Effector memory CD4-positive, alpha-beta T cell (primary cell): ENCODE data around the gene PCBP4.
"Not testable (repeated sequence)": the region's sequence is repeated elsewhere in the genome, so short reads cannot be mapped to it uniquely, and the experiment has no call there.

Experiments
- DNase-seq, 3 donors: peaks; one replicate each; pipeline ENCODE4 v3.0.0-alpha.2; 2020
- H3K27ac ChIP-seq: 2 replicates; pipeline ENCODE4 v1.7.0; 2013; ENCODE audit warnings: mild to moderate bottlenecking, low read length, moderate library complexity; ENCODE audit not compliant: insufficient read depth, poor library complexity, severe bottlenecking
- H3K27me3 ChIP-seq: replicated peaks from 2 replicates; pipeline ENCODE4 v1.7.0; 2013; ENCODE audit warnings: mild to moderate bottlenecking, low read length; ENCODE audit not compliant: insufficient read depth, control insufficient read depth, poor library complexity, severe bottlenecking
- H3K36me3 ChIP-seq: 2 replicates; pipeline ENCODE4 v1.7.0; 2013; ENCODE audit warnings: mild to moderate bottlenecking, low read length, moderate library complexity; ENCODE audit not compliant: control insufficient read depth, insufficient read depth
- H3K4me1 ChIP-seq: 2 replicates; pipeline ENCODE4 v1.7.0; 2013; ENCODE audit warnings: low read length, mild to moderate bottlenecking; ENCODE audit not compliant: control insufficient read depth, insufficient read depth, poor library complexity, severe bottlenecking
- H3K4me3 ChIP-seq: 2 replicates; pipeline ENCODE4 v1.7.0; 2013; ENCODE audit warnings: low read length, low read depth, mild to moderate bottlenecking; ENCODE audit not compliant: insufficient read depth, poor library complexity, severe bottlenecking
- H3K9me3 ChIP-seq: 2 replicates; pipeline ENCODE4 v1.7.0; 2013; ENCODE audit warnings: mild to moderate bottlenecking, low read length, moderate library complexity; ENCODE audit not compliant: control insufficient read depth

The PCBP4 gene

DNA sequence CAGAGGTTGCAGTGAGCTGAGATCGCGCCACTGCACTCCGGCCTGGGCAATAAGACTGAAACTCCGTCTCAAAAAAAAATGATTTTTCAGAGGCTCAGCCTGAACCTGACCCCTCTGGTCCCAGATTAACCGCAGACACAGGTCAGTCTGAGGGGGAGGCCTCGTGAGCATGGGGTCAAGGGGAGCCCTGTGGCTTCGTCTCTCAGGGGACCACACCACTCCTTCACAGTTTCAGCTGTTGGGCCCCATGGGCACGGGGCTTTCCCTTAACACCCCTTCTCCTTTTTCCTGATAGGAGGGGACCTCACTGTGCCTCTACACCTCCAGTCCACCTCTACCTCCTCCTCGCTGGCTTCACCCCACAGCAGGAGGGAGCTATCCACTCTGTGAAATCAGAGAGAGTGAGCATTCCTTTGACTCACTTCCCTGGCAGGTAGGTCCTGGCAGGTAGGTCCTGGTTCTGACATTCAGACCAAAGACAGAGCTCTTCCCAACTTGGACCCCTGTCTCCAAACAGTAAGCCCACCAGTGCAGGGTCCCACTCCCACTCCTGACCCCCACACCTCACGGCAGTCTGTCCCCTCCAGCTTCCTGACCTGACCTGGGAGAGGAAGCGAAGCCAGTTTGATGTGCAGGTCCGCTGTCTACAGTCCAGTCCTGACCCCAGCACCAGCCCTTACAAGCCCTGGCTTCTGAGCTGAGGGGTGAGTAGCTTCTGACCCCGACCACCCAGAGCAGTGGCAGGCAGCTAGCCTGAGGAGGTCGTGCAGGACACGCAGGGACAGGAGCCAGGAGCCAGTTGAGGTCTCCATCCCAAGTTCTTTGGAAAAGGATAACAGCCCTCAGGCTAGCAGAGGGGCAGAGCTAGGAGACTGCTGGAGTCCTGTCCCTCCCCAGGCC is 34.5 kb downstream of the PCBP4 start:
- no peaks in the 10 kb centered on the region for H3K9me3 ChIP-seq
- H3K36me3 ChIP-seq: peaks cover 52% of the 10 kb centered on the region
- no peaks in the 10 kb centered on the region for H3K27me3 ChIP-seq
- no peak overlapping the region for H3K27ac ChIP-seq
- no peak for DNase-seq
- no peak overlapping the region for H3K4me3 ChIP-seq
- H3K4me1 ChIP-seq: no peaks in the 10 kb centered on the region

DNA sequence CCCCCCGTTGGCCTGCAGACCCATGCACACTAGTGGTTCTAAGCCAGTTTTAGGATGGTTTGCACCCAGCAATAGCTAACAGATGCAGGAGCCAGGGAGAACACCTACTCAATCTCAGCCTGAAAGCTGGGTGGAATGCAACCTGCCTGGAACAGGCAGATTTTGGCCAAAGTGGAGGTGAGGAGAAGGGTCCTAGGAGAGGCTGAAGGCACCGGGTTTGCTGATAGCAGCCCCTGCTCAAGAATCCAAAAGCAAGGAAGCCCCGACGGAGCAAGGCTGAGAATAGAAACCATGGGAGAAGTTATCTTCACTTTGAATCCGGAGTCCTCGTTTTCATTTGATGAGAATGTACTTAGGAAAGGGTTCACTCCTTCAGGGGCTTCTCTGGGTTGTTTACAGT is 35.5 kb downstream of the PCBP4 start:
- Histone ChIP-seq H3K27me3 (no peaks in the 10 kb centered on the region), H3K4me3 (no peak overlapping the region), H3K27ac (no peak overlapping the region), H3K4me1 (no peaks in the 10 kb centered on the region), H3K9me3 (no peaks in the 10 kb centered on the region), H3K36me3 (peaks cover 42% of the 10 kb centered on the region)
- no peak for DNase-seq

DNA sequence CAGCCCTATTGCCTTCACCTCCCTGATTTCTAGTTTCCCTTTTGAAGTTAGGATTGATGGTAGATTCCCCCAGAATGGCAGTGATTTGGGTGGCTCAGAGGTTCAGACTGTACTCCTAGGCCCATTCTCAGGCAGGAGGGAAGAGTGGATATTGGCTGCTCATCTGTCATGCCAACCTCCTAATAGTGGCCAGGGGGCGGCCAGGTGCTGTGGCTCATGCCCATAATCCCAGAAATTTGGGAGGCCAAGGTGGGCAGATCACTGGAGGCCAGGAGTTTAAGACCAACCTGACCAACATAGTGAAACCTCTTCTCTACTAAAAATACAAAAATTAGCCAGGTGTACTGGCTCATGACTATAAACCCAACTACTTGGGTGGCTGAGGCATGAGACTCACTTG is 36.8 kb downstream of the PCBP4 start:
- no peak for DNase-seq

GRCh38 chr3:51929420-51930003 is 37.7 kb downstream of the PCBP4 start:
- H3K36me3 ChIP-seq: peaks cover 20% of the 10 kb centered on the region
- no peaks in the 10 kb centered on the region for H3K4me1 ChIP-seq

More for the DNA sequence above, 36.8 kb downstream of the PCBP4 start:
- Histone ChIP-seq H3K27ac (no peak overlapping the region), H3K36me3 (peaks cover 29% of the 10 kb centered on the region), H3K27me3 (no peaks in the 10 kb centered on the region), H3K4me1 (no peaks in the 10 kb centered on the region), H3K4me3 (no peak overlapping the region), H3K9me3 (no peaks in the 10 kb centered on the region)

GRCh38 chr3:51928981-51929380 is 38.3 kb downstream of the PCBP4 start:
- H3K4me3 ChIP-seq, H3K4me1 ChIP-seq, H3K27me3 ChIP-seq, H3K9me3 ChIP-seq, H3K27ac ChIP-seq, DNase-seq: not testable (repeated sequence)
- H3K36me3 ChIP-seq: peaks cover 15% of the 10 kb centered on the region

More at GRCh38 chr3:51929420-51930003, 37.7 kb downstream of the PCBP4 start:
- no peak for DNase-seq
- H3K27me3 ChIP-seq: no peaks in the 10 kb centered on the region
- H3K27ac ChIP-seq: no peak overlapping the region
- no peaks in the 10 kb centered on the region for H3K9me3 ChIP-seq
- no peak overlapping the region for H3K4me3 ChIP-seq

DNA sequence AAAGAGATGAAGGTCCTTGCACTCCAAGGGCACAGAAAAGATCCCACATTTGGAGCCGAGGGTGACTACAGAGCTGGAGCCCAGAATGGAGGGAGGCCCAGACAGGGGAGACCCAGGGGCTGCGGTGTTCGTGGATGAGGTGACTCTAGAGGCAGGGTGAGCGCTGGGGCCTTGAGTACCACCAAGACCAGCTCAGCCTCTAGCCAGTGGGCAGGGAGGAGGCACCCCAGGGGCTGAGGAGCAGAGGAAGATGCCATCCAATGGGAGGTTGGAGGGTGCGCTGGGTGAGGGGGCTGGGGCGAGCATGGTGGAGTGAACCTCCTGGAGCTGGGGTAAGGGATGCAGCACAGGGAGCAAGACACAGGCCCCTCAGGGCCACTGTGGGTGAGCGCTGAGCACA is 38.8 kb downstream of the PCBP4 start:
- Histone ChIP-seq H3K27ac (no peak overlapping the region), H3K9me3 (no peaks in the 10 kb centered on the region), H3K27me3 (no peaks in the 10 kb centered on the region), H3K4me1 (no peaks in the 10 kb centered on the region), H3K36me3 (peaks cover 9% of the 10 kb centered on the region), H3K4me3 (no peak overlapping the region)
- DNase-seq: no peak

DNA sequence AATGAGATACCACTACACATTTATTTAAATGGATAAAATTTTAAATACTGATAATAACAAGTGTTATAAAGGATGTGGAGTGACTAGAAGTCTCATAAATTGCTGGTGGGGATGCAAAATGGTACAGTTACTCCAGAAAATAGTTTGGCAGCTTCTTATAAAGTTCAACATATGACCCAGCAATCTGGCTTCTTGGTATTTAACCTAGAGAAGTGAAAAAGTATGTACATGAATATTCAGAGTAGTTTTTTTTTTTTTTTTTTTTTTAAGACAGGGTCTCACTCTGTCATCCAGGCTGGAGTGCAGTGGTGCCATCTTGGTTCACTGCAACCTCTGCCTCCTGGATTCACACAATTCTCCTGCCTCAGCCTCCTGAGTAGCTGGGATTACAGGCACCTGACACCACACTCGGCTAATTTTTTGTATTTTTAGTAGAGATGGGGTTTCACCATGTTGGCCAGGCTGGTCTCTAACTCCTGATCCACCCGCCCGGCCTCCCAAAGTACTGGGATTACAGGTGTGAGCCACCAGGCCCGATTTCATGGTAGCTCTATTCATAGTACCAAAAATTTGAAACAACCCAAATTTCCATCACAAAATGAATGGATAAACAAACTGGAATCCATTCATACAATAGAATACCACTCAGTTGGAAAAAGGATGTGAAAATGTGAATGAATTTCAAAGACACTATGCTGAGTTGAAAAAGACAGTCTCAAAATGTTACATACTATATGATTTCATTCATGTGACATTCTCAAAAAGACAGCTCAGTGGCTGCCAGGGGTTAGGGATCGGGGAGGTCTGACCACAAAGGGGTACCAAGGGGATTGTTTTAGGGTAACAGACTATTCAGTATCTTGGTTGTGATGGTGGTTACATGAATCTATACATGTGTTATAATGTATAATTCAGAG is 39.9 kb downstream of the PCBP4 start:
- H3K36me3 ChIP-seq: no peaks in the 10 kb centered on the region
- no peak overlapping the region for H3K4me3 ChIP-seq
- DNase-seq: no peak
- no peaks in the 10 kb centered on the region for H3K4me1 ChIP-seq
- H3K27ac ChIP-seq: no peak overlapping the region
- no peaks in the 10 kb centered on the region for H3K9me3 ChIP-seq
- no peaks in the 10 kb centered on the region for H3K27me3 ChIP-seq

DNA sequence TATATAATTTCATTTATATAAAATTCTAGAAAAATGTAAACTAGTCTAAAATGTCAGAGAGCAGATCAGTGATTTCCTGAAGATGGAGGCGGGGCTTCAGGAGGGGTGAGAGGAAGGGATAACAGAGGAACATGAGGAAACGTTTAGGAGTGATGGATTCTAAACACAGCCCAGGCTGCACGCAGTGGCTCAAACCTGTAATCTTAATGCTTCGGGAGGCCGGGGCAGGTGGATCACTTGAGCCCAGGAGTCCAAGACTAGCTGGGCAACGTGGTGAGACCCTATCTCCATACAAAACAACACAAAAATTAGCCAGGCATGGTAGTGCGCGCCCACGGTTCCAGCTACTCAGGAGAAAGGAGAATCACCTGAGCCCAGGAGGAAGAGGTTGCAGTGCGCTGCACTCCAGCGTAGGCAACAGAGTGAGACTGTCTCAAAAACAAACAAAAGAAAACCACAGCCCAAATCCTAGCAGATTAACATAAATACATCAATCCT is 46.1 kb downstream of the PCBP4 start:
- Histone ChIP-seq H3K9me3 (no peaks in the 10 kb centered on the region), H3K4me3 (no peak overlapping the region), H3K4me1 (no peaks in the 10 kb centered on the region), H3K27me3 (no peaks in the 10 kb centered on the region), H3K27ac (no peak overlapping the region), H3K36me3 (no peaks in the 10 kb centered on the region)
- DNase-seq: no peak

- H3K36me3 ChIP-seq: no peaks in the 10 kb centered on the region
- no peaks in the 10 kb centered on the region for H3K4me1 ChIP-seq
- no peak for DNase-seq
- H3K27ac ChIP-seq: no peak overlapping the region
- H3K4me3 ChIP-seq: no peak overlapping the region
- H3K9me3 ChIP-seq: no peaks in the 10 kb centered on the region
- H3K27me3 ChIP-seq: no peaks in the 10 kb centered on the region
These were observed 50.8 kb downstream of the PCBP4 start for GRCh38 chr3:51916418-51916817.
